ENCODE data around the gene FLYWCH2.
A peak's percentile ranks its signal among the peaks of the same experiment; 100 is the strongest.
"Not testable (repeated sequence)": the region's sequence is repeated elsewhere in the genome, so short reads cannot be mapped to it uniquely, and the experiment has no call there.

FLYWCH2 gene

GRCh38 chr16:2912330-2913199 is 29.6 kb downstream of the FLYWCH2 start:
- DNase-seq (ENCODE audit: low spot score), result peak; percentile 41

GRCh38 chr16:2913603-2914002 is 30.6 kb downstream of the FLYWCH2 start:
- DNase-seq (ENCODE audit: low spot score), result no peak

- no peak for DNase-seq (ENCODE audit: low spot score)
Measured at GRCh38 chr16:2914233-2914632, 31.2 kb downstream of the FLYWCH2 start.

- DNase-seq (ENCODE audit: low spot score), result no peak
Measured at GRCh38 chr16:2915196-2915929, 32.3 kb downstream of the FLYWCH2 start.

- peak; percentile 73 for DNase-seq (ENCODE audit: low spot score)
Measured at GRCh38 chr16:2919511-2920255, 36.7 kb downstream of the FLYWCH2 start.

- DNase-seq (ENCODE audit: low spot score), result no peak
Measured at GRCh38 chr16:2923481-2923880, 40.5 kb downstream of the FLYWCH2 start.

- no peak for DNase-seq (ENCODE audit: low spot score)
Measured at GRCh38 chr16:2924901-2925755, 42.1 kb downstream of the FLYWCH2 start.

GRCh38 chr16:2925951-2926649 is 43.1 kb downstream of the FLYWCH2 start:
- DNase-seq (ENCODE audit: low spot score), result no peak

- no peak for DNase-seq (ENCODE audit: low spot score)
Measured at GRCh38 chr16:2926650-2926999, 43.6 kb downstream of the FLYWCH2 start.

- peak; percentile 89 for DNase-seq (ENCODE audit: low spot score)
Measured at GRCh38 chr16:2927010-2927646, 44.1 kb downstream of the FLYWCH2 start.

- DNase-seq (ENCODE audit: low spot score), result not testable (repeated sequence)
Measured at GRCh38 chr16:2928151-2928550, 45.1 kb downstream of the FLYWCH2 start.

- DNase-seq (ENCODE audit: low spot score), result no peak
Measured at GRCh38 chr16:2928796-2929195, 45.8 kb downstream of the FLYWCH2 start.

- DNase-seq (ENCODE audit: low spot score), result no peak
Measured at GRCh38 chr16:2929693-2930092, 46.7 kb downstream of the FLYWCH2 start.

GRCh38 chr16:2930236-2930635 is 47.2 kb downstream of the FLYWCH2 start:
- no peak for DNase-seq (ENCODE audit: low spot score)

- DNase-seq (ENCODE audit: low spot score), result not testable (repeated sequence)
Measured at GRCh38 chr16:2931231-2931914, 48.4 kb downstream of the FLYWCH2 start.

- no peak for DNase-seq (ENCODE audit: low spot score)
Measured at GRCh38 chr16:2933136-2933535, 50.1 kb downstream of the FLYWCH2 start.

GRCh38 chr16:2933701-2934100 is 50.7 kb downstream of the FLYWCH2 start:
- DNase-seq (ENCODE audit: low spot score), result no peak

GRCh38 chr16:2934450-2934849 is 51.4 kb downstream of the FLYWCH2 start:
- DNase-seq (ENCODE audit: low spot score), result no peak

- DNase-seq (ENCODE audit: low spot score), result no peak
Measured at GRCh38 chr16:2936436-2937011, 53.5 kb downstream of the FLYWCH2 start.

GRCh38 chr16:2937170-2937569 is 54.2 kb downstream of the FLYWCH2 start:
- DNase-seq (ENCODE audit: low spot score), result no peak
